Testis (tissue), 3 donors: Measurements from ENCODE around the gene ADGRB3. TPM values are rescaled to one million over a fixed set of nuclear protein-coding genes. Genes with fewer than 3 reads are reported as not detected.
"Not testable (repeated sequence)": the region's sequence is repeated elsewhere in the genome, so short reads cannot be mapped to it uniquely, and the experiment has no call there.

Source experiments
- DNase-seq: peaks from one replicate; pipeline ENCODE4 v3.0.0-alpha.2; 2019
- H3K27ac ChIP-seq, 2 donors: fragments of 200-600 bp; sonication (generic); one replicate each; pipeline ENCODE4 v1.5.1; 2019
- H3K27me3 ChIP-seq: fragments of 200-600 bp; sonication (generic); one replicate; pipeline ENCODE4 v1.5.1; 2019
- H3K36me3 ChIP-seq: fragments of 200-600 bp; sonication (generic); one replicate; pipeline ENCODE4 v1.5.1; 2017; ENCODE audit warnings: low read depth; ENCODE audit errors: missing control alignments
- H3K4me1 ChIP-seq: fragments of 200-600 bp; sonication (generic); one replicate; pipeline ENCODE4 v1.5.1; 2019
- H3K4me3 ChIP-seq, 2 donors: fragments of 200-600 bp; sonication (generic); one replicate each; pipeline ENCODE4 v1.5.1; 2017 to 2019
- H3K9me3 ChIP-seq: fragments of 200-600 bp; sonication (generic); one replicate; pipeline ENCODE4 v1.5.1; 2017
- CTCF ChIP-seq, 3 experiments: fragments of 450-650 bp in 2 of 3; fragments of 200-600 bp in 1 of 3; sonication (generic) in 1 of 3; IDR thresholded peaks; one replicate each; pipeline ENCODE4 v1.5.1; 2016 to 2019; ENCODE audit warnings: antibody characterized with exemption in 3 of 3, mild to moderate bottlenecking in 2 of 3, moderate library complexity in 1 of 3
- POLR2A ChIP-seq: fragments of 450-650 bp; IDR thresholded peaks from one replicate; pipeline ENCODE4 v1.6.1; 2017; ENCODE audit warnings: antibody characterized with exemption, mild to moderate bottlenecking, moderate library complexity
- WGBS, 2 donors: methylation state at CpG; one replicate each; pipeline ENCODE4 v1.1.5; 2018; 5-methylcytosine and 5-hydroxymethylcytosine counted together
- intact Hi-C: fragments of 100-400 bp; cut with DNase I; formaldehyde crosslinking; loops from one replicate; pipeline ENCODE4 v1.15.1; 2023; ENCODE audit warnings: low total_unique reads
- polyA plus RNA-seq: library from polyadenylated mRNA; stranded (reverse); fragments of 350-450 nt; fragmentation: Illumina TruSeq; extraction: RNeasy Lipid Tissue Mini Kit (QIAGEN cat#74804); gene quantifications from one replicate; pipeline ENCODE4 v1.2.3, GENCODE V29; 2014; ENCODE audit warnings: low read depth, low replicate concordance; ENCODE audit not compliant: insufficient read depth
- total RNA-seq, 2 donors: library from RNA; depleted of rRNA; stranded (reverse); fragments of >200 nt; gene quantifications; one replicate each; pipeline ENCODE4 v1.2.3, GENCODE V29; 2016

The ADGRB3 gene
- total and polyA plus RNA-seq, 3 donors from 2014 or later: 3.2 to 5.7 (median 4.3) TPM

- TF ChIP-seq POLR2A (no peak), CTCF (IDR thresholded peaks at IDR 0.05) (no peak)
- Histone ChIP-seq H3K27me3 (no peaks in the 10 kb centered on the region), H3K4me3 (no peak overlapping the region), H3K4me1 (no peaks in the 10 kb centered on the region), H3K9me3 (no peaks in the 10 kb centered on the region), H3K27ac (no peak overlapping the region), H3K36me3 (no peaks in the 10 kb centered on the region)
- intact Hi-C loops: no loop called here
- WGBS, 2 donors: 89 to 91% methylated on average over 4 of the region's 4 CpGs
- DNase-seq: no peak
Observed at GRCh38 chr6:68880050-68880813, 245.2 kb downstream of the ADGRB3 start.

- DNase-seq: peak; percentile 52
- H3K27ac ChIP-seq, H3K4me3 ChIP-seq, H3K4me1 ChIP-seq, intact Hi-C loops, H3K9me3 ChIP-seq, H3K27me3 ChIP-seq, H3K36me3 ChIP-seq: not testable (repeated sequence)
- WGBS, 2 donors: 70 to 80% methylated on average over 6 to 9 of the region's 9 CpGs
Observed at GRCh38 chr6:68883325-68883724, 248.2 kb downstream of the ADGRB3 start.

- intact Hi-C loops: no loop called here
- Histone ChIP-seq H3K36me3 (no peaks in the 10 kb centered on the region), H3K4me3 (no peak overlapping the region), H3K4me1 (no peaks in the 10 kb centered on the region), H3K27me3 (no peaks in the 10 kb centered on the region), H3K9me3 (no peaks in the 10 kb centered on the region), H3K27ac (no peak overlapping the region)
- no peak for TF ChIP-seq POLR2A
- no peak for TF ChIP-seq CTCF (IDR thresholded peaks at IDR 0.05)
- no peak for DNase-seq
Observed at GRCh38 chr6:68891419-68891818, 256.3 kb downstream of the ADGRB3 start.

- Histone ChIP-seq H3K4me3 (no peak overlapping the region), H3K9me3 (no peaks in the 10 kb centered on the region), H3K36me3 (no peaks in the 10 kb centered on the region), H3K27ac (no peak overlapping the region), H3K27me3 (no peaks in the 10 kb centered on the region), H3K4me1 (no peaks in the 10 kb centered on the region)
- intact Hi-C loops: no loop called here
- 95 to 98% methylated on average over 3 of the region's 3 CpGs for WGBS, 2 donors
- TF ChIP-seq CTCF (IDR thresholded peaks at IDR 0.05): no peak
- no peak for TF ChIP-seq POLR2A
- no peak for DNase-seq
Observed at GRCh38 chr6:68892452-68892851, 257.4 kb downstream of the ADGRB3 start.

GRCh38 chr6:68895929-68896328 lies 260.8 kb downstream of the ADGRB3 start:
- no peaks in the 10 kb centered on the region for H3K4me1 ChIP-seq
- H3K9me3 ChIP-seq: no peaks in the 10 kb centered on the region
- 27 to 52% methylated on average over 1 of the region's 1 CpG for WGBS, 2 donors
- H3K27ac ChIP-seq: no peak overlapping the region
- H3K36me3 ChIP-seq: no peaks in the 10 kb centered on the region
- no peak for DNase-seq
- intact Hi-C loops: no loop called here
- no peak for TF ChIP-seq CTCF (IDR thresholded peaks at IDR 0.05)
- TF ChIP-seq POLR2A: no peak
- no peaks in the 10 kb centered on the region for H3K27me3 ChIP-seq
- H3K4me3 ChIP-seq: no peak overlapping the region
